ENCODE results near the gene PLP1. TPM values are rescaled to one million over a fixed set of nuclear protein-coding genes. Genes with fewer than 3 reads are reported as not detected.
A peak's percentile ranks its signal among the peaks of the same experiment; 100 is the strongest.
"Not testable (repeated sequence)": the region's sequence is repeated elsewhere in the genome, so short reads cannot be mapped to it uniquely, and the experiment has no call there.

PLP1 gene
- total and polyA plus RNA-seq, 4 experiments from 2014 or later: not detected

DNA sequence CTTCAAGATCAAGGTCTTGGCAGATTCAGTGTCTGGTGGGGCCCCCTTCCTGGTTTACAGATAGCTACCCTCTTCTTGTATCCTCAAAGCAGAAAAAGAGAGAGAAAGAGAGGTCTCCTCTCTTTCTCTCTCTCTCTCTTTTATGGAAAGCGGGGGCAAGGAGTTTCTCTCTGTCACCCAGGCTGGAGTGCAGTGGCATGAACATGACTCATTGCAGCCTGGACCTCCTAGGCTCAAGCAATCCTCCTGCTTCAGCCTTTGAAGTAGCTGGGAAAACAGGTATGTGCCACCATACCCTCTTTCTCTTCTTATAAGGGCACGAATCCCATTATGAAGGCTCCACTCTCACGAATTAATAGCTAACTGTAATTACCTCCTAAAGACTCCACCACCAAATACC, 35.2 kb downstream of the PLP1 start:
- H3K9me3 ChIP-seq (ENCODE audit: control insufficient read depth in 1 of 2, low read length in 2 of 2): no peaks in the 10 kb centered on the region
- CTCF ChIA-PET (ENCODE audit: partially characterized antibody): interaction anchor here (0.7 kb wide), 1 partner anchor 860 kb away, joined by 3 read pairs; no protein-coding TSS in a partner anchor
- Mint-ChIP-seq H3K27me3 (peaks cover 10 to 12% of the 10 kb centered on the region in 2 donors), H3K9me3 (no peaks in the 10 kb centered on the region), H3K36me3 (no peaks in the 10 kb centered on the region), H3K4me3 (no peak overlapping the region), H3K27ac (no peak overlapping the region), H3K4me1 (no peaks in the 10 kb centered on the region)
- no peaks in the 10 kb centered on the region for H3K4me1 ChIP-seq (ENCODE audit: insufficient read depth, low read length)
- POLR2A ChIA-PET (ENCODE audit: partially characterized antibody): no interaction called here
- no peak overlapping the region for H3K27ac ChIP-seq (ENCODE audit: low read depth, low read length)
- no peak overlapping the region for H3K4me3 ChIP-seq (ENCODE audit: low read length in 2 of 2)
- no peak for DNase-seq
- H3K27me3 ChIP-seq (ENCODE audit: insufficient read depth, low read length): no peaks in the 10 kb centered on the region
- intact Hi-C loops (cut with micrococcal nuclease): no loop called here
- H3K36me3 ChIP-seq (ENCODE audit: insufficient read depth, low read length): no peaks in the 10 kb centered on the region

DNA sequence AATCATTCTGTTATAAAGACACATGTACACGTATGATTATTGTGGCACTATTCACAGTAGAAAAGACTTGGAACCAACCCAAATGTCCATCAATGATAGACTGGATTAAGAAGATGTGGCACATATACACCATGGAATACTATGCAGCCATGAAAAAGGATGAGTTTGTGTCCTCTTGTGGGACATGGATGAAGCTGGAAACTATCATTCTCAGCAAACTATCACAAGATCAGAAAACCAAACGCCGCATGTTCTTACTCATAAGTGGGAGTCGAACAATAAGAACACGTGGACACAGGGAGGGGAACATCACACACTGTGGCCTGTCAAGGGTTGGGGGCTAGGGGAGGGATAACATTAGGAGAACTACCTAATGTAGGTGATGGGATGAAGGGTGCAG, 40.5 kb downstream of the PLP1 start:
- H3K36me3 ChIP-seq (ENCODE audit: insufficient read depth, low read length); H3K9me3 Mint-ChIP-seq; H3K4me3 ChIP-seq (ENCODE audit: low read length in 2 of 2); H3K4me1 Mint-ChIP-seq; H3K9me3 ChIP-seq (ENCODE audit: control insufficient read depth in 1 of 2, low read length in 2 of 2); H3K27ac Mint-ChIP-seq; H3K27me3 ChIP-seq (ENCODE audit: insufficient read depth, low read length); H3K4me3 Mint-ChIP-seq; H3K36me3 Mint-ChIP-seq; POLR2A ChIA-PET (ENCODE audit: partially characterized antibody); H3K4me1 ChIP-seq (ENCODE audit: insufficient read depth, low read length); H3K27ac ChIP-seq (ENCODE audit: low read depth, low read length): not testable (repeated sequence)
- peak in 2 of 5 donors; percentile 1 to 8 for DNase-seq
- peaks cover 10% of the 10 kb centered on the region in 2 donors for H3K27me3 Mint-ChIP-seq
- intact Hi-C loops (cut with micrococcal nuclease): loop anchor here (1.0 kb wide), 1 partner anchor 128 kb away; no protein-coding TSS in a partner anchor
- CTCF ChIA-PET (ENCODE audit: partially characterized antibody): interaction anchor here (2.5 kb wide), 1 partner anchor 284 kb away, joined by 11 read pairs; no protein-coding TSS in a partner anchor

GRCh38 chrX:103817502-103817901, 40.9 kb downstream of the PLP1 start:
- Mint-ChIP-seq H3K4me3 (no peak overlapping the region), H3K36me3 (no peaks in the 10 kb centered on the region), H3K27ac (no peak overlapping the region), H3K4me1 (no peaks in the 10 kb centered on the region), H3K27me3 (peaks cover 10% of the 10 kb centered on the region in 2 donors), H3K9me3 (no peaks in the 10 kb centered on the region)
- Histone ChIP-seq H3K27ac (ENCODE audit: low read depth, low read length) (no peak overlapping the region), H3K4me1 (ENCODE audit: insufficient read depth, low read length) (no peaks in the 10 kb centered on the region), H3K9me3 (ENCODE audit: control insufficient read depth in 1 of 2, low read length in 2 of 2) (no peaks in the 10 kb centered on the region), H3K4me3 (ENCODE audit: low read length in 2 of 2) (no peak overlapping the region), H3K36me3 (ENCODE audit: insufficient read depth, low read length) (no peaks in the 10 kb centered on the region), H3K27me3 (ENCODE audit: insufficient read depth, low read length) (no peaks in the 10 kb centered on the region)
- POLR2A ChIA-PET (ENCODE audit: partially characterized antibody): no interaction called here
- intact Hi-C loops (cut with micrococcal nuclease): loop anchor here (1.0 kb wide), 1 partner anchor 128 kb away; no protein-coding TSS in a partner anchor
- CTCF ChIA-PET (ENCODE audit: partially characterized antibody): interaction anchor here (2.5 kb wide), 1 partner anchor 284 kb away, joined by 11 read pairs; no protein-coding TSS in a partner anchor
- DNase-seq: peak; percentile 14 to 60 (median 54)

- H3K9me3 Mint-ChIP-seq: no peaks in the 10 kb centered on the region
- no peak for DNase-seq
- H3K27me3 ChIP-seq (ENCODE audit: insufficient read depth, low read length): no peaks in the 10 kb centered on the region
- H3K27me3 Mint-ChIP-seq: peaks cover 4 to 9% of the 10 kb centered on the region in 2 donors
- H3K27ac Mint-ChIP-seq: no peak overlapping the region
- ChIA-PET POLR2A (ENCODE audit: partially characterized antibody) (no interaction called here), CTCF (ENCODE audit: partially characterized antibody) (interaction anchor here (1.1 to 2.3 kb wide), 2 partner anchors 279 to 285 kb away, joined by 3 to 11 read pairs; no protein-coding TSS in a partner anchor)
- no peak overlapping the region for H3K4me3 ChIP-seq (ENCODE audit: low read length in 2 of 2)
- no peaks in the 10 kb centered on the region for H3K36me3 Mint-ChIP-seq
- H3K27ac ChIP-seq (ENCODE audit: low read depth, low read length): no peak overlapping the region
- H3K36me3 ChIP-seq (ENCODE audit: insufficient read depth, low read length): no peaks in the 10 kb centered on the region
- intact Hi-C loops (cut with micrococcal nuclease): no loop called here
- no peaks in the 10 kb centered on the region for H3K9me3 ChIP-seq (ENCODE audit: control insufficient read depth in 1 of 2, low read length in 2 of 2)
- H3K4me1 ChIP-seq (ENCODE audit: insufficient read depth, low read length): no peaks in the 10 kb centered on the region
- no peak overlapping the region for H3K4me3 Mint-ChIP-seq
- H3K4me1 Mint-ChIP-seq: no peaks in the 10 kb centered on the region
Measured at GRCh38 chrX:103818842-103819619, 42.4 kb downstream of the PLP1 start.

GRCh38 chrX:103820802-103821201, 44.2 kb downstream of the PLP1 start:
- H3K4me3 ChIP-seq (ENCODE audit: low read length in 2 of 2); H3K9me3 Mint-ChIP-seq; H3K27me3 Mint-ChIP-seq; H3K4me1 Mint-ChIP-seq; DNase-seq; H3K4me3 Mint-ChIP-seq; H3K36me3 ChIP-seq (ENCODE audit: insufficient read depth, low read length); intact Hi-C loops (cut with micrococcal nuclease); H3K9me3 ChIP-seq (ENCODE audit: control insufficient read depth in 1 of 2, low read length in 2 of 2); H3K27ac Mint-ChIP-seq; H3K27me3 ChIP-seq (ENCODE audit: insufficient read depth, low read length); H3K4me1 ChIP-seq (ENCODE audit: insufficient read depth, low read length); H3K27ac ChIP-seq (ENCODE audit: low read depth, low read length); H3K36me3 Mint-ChIP-seq; POLR2A ChIA-PET (ENCODE audit: partially characterized antibody): not testable (repeated sequence)
- CTCF ChIA-PET (ENCODE audit: partially characterized antibody): interaction anchor here (2.3 kb wide), 1 partner anchor 287 kb away, joined by 11 read pairs; no protein-coding TSS in a partner anchor

DNA sequence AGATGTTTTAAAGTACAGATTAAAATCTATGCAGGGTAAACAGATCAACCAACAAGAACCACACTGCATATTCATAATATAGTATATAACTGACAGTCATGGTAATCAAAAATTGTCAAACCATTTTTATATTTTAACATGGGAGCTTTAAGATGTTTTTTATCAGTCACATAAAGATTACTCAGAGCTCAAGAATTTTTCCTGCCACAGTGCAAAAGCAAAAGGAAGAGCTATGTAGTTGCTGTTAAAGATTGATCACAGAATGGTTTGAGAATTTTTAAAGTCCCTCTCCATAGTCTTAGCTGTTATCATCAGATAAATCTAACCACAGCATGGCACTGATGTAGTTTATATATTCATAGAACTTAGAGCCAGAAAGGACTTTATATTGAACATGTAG, 47.0 kb downstream of the PLP1 start:
- no peak overlapping the region for H3K4me3 Mint-ChIP-seq
- Histone ChIP-seq H3K36me3 (ENCODE audit: insufficient read depth, low read length) (no peaks in the 10 kb centered on the region), H3K4me1 (ENCODE audit: insufficient read depth, low read length) (no peaks in the 10 kb centered on the region), H3K9me3 (ENCODE audit: control insufficient read depth in 1 of 2, low read length in 2 of 2) (no peaks in the 10 kb centered on the region), H3K4me3 (ENCODE audit: low read length in 2 of 2) (no peak overlapping the region), H3K27ac (ENCODE audit: low read depth, low read length) (no peak overlapping the region), H3K27me3 (ENCODE audit: insufficient read depth, low read length) (no peaks in the 10 kb centered on the region)
- intact Hi-C loops (cut with micrococcal nuclease): no loop called here
- CTCF ChIA-PET (ENCODE audit: partially characterized antibody): interaction anchor here (0.6 to 1.6 kb wide), 4 partner anchors 9 to 291 kb away, joined by 3 to 5 read pairs (median 4); partner anchors contain the start of genes MORF4L2 and RAB9B
- H3K27ac Mint-ChIP-seq: no peak overlapping the region
- no peak for DNase-seq
- POLR2A ChIA-PET (ENCODE audit: partially characterized antibody): no interaction called here
- no peaks in the 10 kb centered on the region for H3K4me1 Mint-ChIP-seq
- no peaks in the 10 kb centered on the region for H3K27me3 Mint-ChIP-seq
- H3K36me3 Mint-ChIP-seq: no peaks in the 10 kb centered on the region
- no peaks in the 10 kb centered on the region for H3K9me3 Mint-ChIP-seq

DNA sequence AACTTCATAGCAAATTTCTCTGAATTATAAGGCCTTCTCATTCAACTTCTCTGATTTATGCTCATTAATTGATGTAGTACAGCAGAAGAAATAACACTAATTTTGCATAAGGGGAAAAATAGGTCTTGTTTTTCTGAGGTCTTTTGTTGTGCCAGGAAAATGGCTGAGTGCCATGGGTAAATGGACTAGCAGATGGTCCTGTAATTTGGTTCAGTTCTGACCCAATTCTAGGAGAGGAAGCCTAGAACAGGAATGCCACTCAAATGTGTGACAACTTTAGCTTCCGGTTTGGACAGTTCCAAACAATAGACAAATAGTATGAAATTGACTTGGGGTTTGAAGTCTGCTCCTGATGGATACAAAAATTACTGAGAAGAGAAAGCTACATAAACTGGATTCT, 49.2 kb downstream of the PLP1 start:
- H3K4me3 ChIP-seq (ENCODE audit: low read length in 2 of 2): no peak overlapping the region
- DNase-seq: no peak
- peaks cover 0 to 2% of the 10 kb centered on the region in 2 donors for H3K27me3 Mint-ChIP-seq
- H3K27ac Mint-ChIP-seq: no peak overlapping the region
- no peaks in the 10 kb centered on the region for H3K4me1 ChIP-seq (ENCODE audit: insufficient read depth, low read length)
- H3K36me3 ChIP-seq (ENCODE audit: insufficient read depth, low read length): no peaks in the 10 kb centered on the region
- H3K9me3 Mint-ChIP-seq: no peaks in the 10 kb centered on the region
- H3K27me3 ChIP-seq (ENCODE audit: insufficient read depth, low read length): no peaks in the 10 kb centered on the region
- H3K4me1 Mint-ChIP-seq: no peaks in the 10 kb centered on the region
- intact Hi-C loops (cut with micrococcal nuclease): no loop called here
- no peak overlapping the region for H3K4me3 Mint-ChIP-seq
- POLR2A ChIA-PET (ENCODE audit: partially characterized antibody): no interaction called here
- no peak overlapping the region for H3K27ac ChIP-seq (ENCODE audit: low read depth, low read length)
- H3K36me3 Mint-ChIP-seq: no peaks in the 10 kb centered on the region
- CTCF ChIA-PET (ENCODE audit: partially characterized antibody): no interaction called here
- H3K9me3 ChIP-seq (ENCODE audit: control insufficient read depth in 1 of 2, low read length in 2 of 2): no peaks in the 10 kb centered on the region

Measured in CD4-positive, alpha-beta memory T cell (primary cell).